K562 (cell line): ENCODE data around the gene ANKLE2. TPM values are rescaled to one million over a fixed set of nuclear protein-coding genes. Genes with fewer than 3 reads are reported as not detected.
A peak's percentile ranks its signal among the peaks of the same experiment; 100 is the strongest.

ENCODE experiments used
- ATAC-seq: fragments of 200-7000 bp; cut with Tn5 transposase; 3 replicates; pipeline ENCODE4 v1.9.1; 2020; ENCODE audit warnings: moderate library complexity
- BruUV-seq: library from RNA; stranded (reverse); fragments of 400-500 nt; replicated peaks from 2 replicates; lab custom pipeline; 2021; lab: Mats Ljungman, UMichigan
- CTCF ChIA-PET: fragments of 300-600 bp; formaldehyde crosslinking; extraction: SDS; loops from one replicate; lab custom pipeline; 2021; ENCODE audit warnings: low intra/inter-chr PET ratio; lab: Yijun Ruan, JAX
- POLR2A ChIA-PET: fragments of 300-600, 350-650 bp; sonication (Branson Sonifier 250); formaldehyde crosslinking; extraction: SDS; loops from one replicate; lab custom pipeline; 2021; ENCODE audit warnings: antibody characterized with exemption, inconsistent platforms; lab: Yijun Ruan, JAX
- DNase-seq, 4 experiments: peaks; one replicate each; pipeline versions ENCODE4 v3.0.0 to v3.0.0-alpha.2; 2011 to 2018; ENCODE audit warnings: low spot score in 3 of 4, mixed read lengths in 3 of 4; ENCODE audit errors: extremely low read depth in 1 of 4
- FAIRE-seq: peaks from 2 replicates; lab custom pipeline; 2011; peaks lifted over from hg19 to GRCh38; lab: Jason Lieb, UNC
- H2AFZ ChIP-seq: 2 replicates; pipeline ENCODE4 v1.6.0; 2011; ENCODE audit warnings: low read depth, low read length, control low read depth, inconsistent platforms
- H3K27ac ChIP-seq: fragments of 200-600 bp; 3 replicates; pipeline ENCODE4 v1.8.0; 2011; ENCODE audit warnings: low read depth, mild to moderate bottlenecking, control low read depth, inconsistent platforms, low read length, moderate library complexity, mixed read lengths; ENCODE audit errors: extremely low read depth
- H3K27me3 ChIP-seq, 2 experiments: fragments of 300-600 bp in 1 of 2; 2 replicates in 1 of 2; 3 replicates in 1 of 2; pipeline versions ENCODE4 v1.6.0 to v1.8.0; 2011; ENCODE audit warnings: inconsistent platforms in 2 of 2, low read length in 2 of 2, mild to moderate bottlenecking in 1 of 2, mixed read lengths in 1 of 2, moderate library complexity in 1 of 2; ENCODE audit not compliant: control insufficient read depth in 2 of 2, insufficient read depth in 2 of 2
- H3K36me3 ChIP-seq: fragments of 300-600 bp; 3 replicates; pipeline ENCODE4 v1.8.0; 2011; ENCODE audit warnings: mild to moderate bottlenecking, low read length, inconsistent platforms; ENCODE audit not compliant: control insufficient read depth, insufficient read depth
- H3K4me1 ChIP-seq, 2 experiments: fragments of 200-600 bp in 1 of 2; replicated peaks in 1 of 2; 2 replicates in 1 of 2; 3 replicates in 1 of 2; pipeline versions ENCODE4 v1.5.1 to v1.8.0; 2011; ENCODE audit warnings: inconsistent platforms in 2 of 2, low read length in 2 of 2, mild to moderate bottlenecking in 1 of 2, mixed read lengths in 1 of 2, moderate library complexity in 1 of 2; ENCODE audit not compliant: control insufficient read depth in 2 of 2, insufficient read depth in 2 of 2
- H3K4me2 ChIP-seq: 2 replicates; pipeline ENCODE4 v1.6.1; 2011; ENCODE audit warnings: low read length, control low read depth, inconsistent platforms, mixed read lengths; ENCODE audit not compliant: insufficient read depth
- H3K4me3 ChIP-seq: fragments of 200-600 bp; sonication (generic), shearing (Covaris generic); 2 replicates; pipeline ENCODE4 v1.5.1; 2016; ENCODE audit warnings: control low read depth, inconsistent platforms
- H3K79me2 ChIP-seq: fragments of 200-600 bp; 3 replicates; pipeline ENCODE4 v1.8.0; 2011; ENCODE audit warnings: low read length, inconsistent platforms; ENCODE audit not compliant: control insufficient read depth, insufficient read depth
- H3K9ac ChIP-seq, 2 experiments: 2 replicates each; pipeline versions ENCODE4 v1.6.0 to v1.6.1; 2011; ENCODE audit warnings: low read depth in 2 of 2, low read length in 2 of 2, control low read depth in 1 of 2, inconsistent platforms in 1 of 2, mild to moderate bottlenecking in 1 of 2, mixed read lengths in 1 of 2; ENCODE audit not compliant: insufficient read depth in 1 of 2
- H3K9me1 ChIP-seq: one replicate; pipeline ENCODE4 v1.6.0; 2011; ENCODE audit warnings: inconsistent platforms, mild to moderate bottlenecking, low read length, moderate library complexity; ENCODE audit not compliant: control insufficient read depth, insufficient read depth
- H3K9me3 ChIP-seq: replicated peaks from 2 replicates; pipeline ENCODE4 v1.5.1; 2011; ENCODE audit warnings: low read depth, low read length, inconsistent platforms; ENCODE audit not compliant: control insufficient read depth, insufficient read depth
- H4K20me1 ChIP-seq: replicated peaks from 2 replicates; pipeline ENCODE4 v1.6.1; 2011; ENCODE audit warnings: low read length, inconsistent platforms, mixed read lengths; ENCODE audit not compliant: control insufficient read depth, insufficient read depth
- ARNT ChIP-seq, 2 experiments: fragments of 450-650 bp; IDR thresholded peaks; 2 replicates each; pipeline ENCODE4 v1.6.1; 2016; ENCODE audit warnings: mild to moderate bottlenecking in 1 of 2
- CHCHD3 ChIP-seq: fragments of 250-450 bp; sonication (Bioruptor Pico); IDR thresholded peaks from 2 replicates; pipeline ENCODE4 v2.1.2; 2022; ENCODE audit warnings: mild to moderate bottlenecking
- CHD1 ChIP-seq: fragments of 200-600 bp; sonication (generic); IDR thresholded peaks from one replicate; pipeline ENCODE4 v1.6.1; 2012; ENCODE audit warnings: mild to moderate bottlenecking, moderate library complexity, low read length, inconsistent platforms
- EGR1 ChIP-seq: fragments of 450-650 bp; conservative IDR thresholded peaks from 2 replicates; pipeline ENCODE4 v1.6.1; 2017; ENCODE audit warnings: mild to moderate bottlenecking
- MAFG ChIP-seq: fragments of 450-650 bp; conservative IDR thresholded peaks from 2 replicates; pipeline ENCODE4 v1.6.1; 2016; ENCODE audit warnings: missing genetic modification characterization, missing compliant biosample characterization
- MYC ChIP-seq, 2 experiments: fragments of 250-450 bp in 1 of 2; sonication (Bioruptor Pico) in 1 of 2; IDR thresholded peaks; 2 replicates each; pipeline versions ENCODE4 v1.5.1 to v1.6.1; 2012 to 2021; ENCODE audit warnings: low read depth in 2 of 2, borderline replicate concordance in 1 of 2, improper control_type of control experiment in 1 of 2, low read length in 1 of 2, mild to moderate bottlenecking in 1 of 2, moderate library complexity in 1 of 2
- NONO ChIP-seq, 2 experiments: fragments of 200-400 bp in 1 of 2; fragments of 450-650 bp in 1 of 2; formaldehyde crosslinking in 1 of 2; IDR thresholded peaks; 2 replicates each; pipeline ENCODE4 v1.6.1; 2017; ENCODE audit warnings: low read depth in 2 of 2, mild to moderate bottlenecking in 2 of 2, moderate library complexity in 2 of 2, low read length in 1 of 2
- RBM25 ChIP-seq: fragments of 200-400 bp; formaldehyde crosslinking; IDR thresholded peaks from 2 replicates; pipeline ENCODE4 v1.6.1; 2018; ENCODE audit warnings: low read length, low read depth, moderate library complexity; ENCODE audit not compliant: severe bottlenecking
- ZC3H4 ChIP-seq: sonication (generic); formaldehyde crosslinking; IDR thresholded peaks from 2 replicates; pipeline ENCODE4 v1.9.0; 2021; ENCODE audit warnings: missing genetic modification reagents, borderline replicate concordance
- ZKSCAN1 ChIP-seq: fragments of 150-350 bp; IDR thresholded peaks from 2 replicates; pipeline ENCODE4 v1.6.1; 2016; ENCODE audit warnings: low read depth, low read length
- ZNF507 ChIP-seq: conservative IDR thresholded peaks from 2 replicates; pipeline ENCODE4 v1.6.1; 2017; ENCODE audit warnings: missing genetic modification characterization, missing compliant biosample characterization
- WGBS: fragments of 100-300 bp; shearing (Covaris generic); methylation state at CpG from one replicate; pipeline ENCODE4 v1.1.6; 2016; ENCODE audit warnings: low coverage, mixed read lengths; ENCODE audit not compliant: insufficient coverage; ENCODE audit errors: missing lambda C conversion rate; 5-methylcytosine and 5-hydroxymethylcytosine counted together
- in situ Hi-C: fragments of 300-500 bp; cut with MboI; formaldehyde crosslinking; loops from 4 replicates; pipeline ENCODE4 v1.15.0; 2018; ENCODE audit warnings: inconsistent platforms, mixed read lengths
- intact Hi-C: fragments of 100-400 bp; cut with micrococcal nuclease; formaldehyde crosslinking; loops from 2 replicates; pipeline ENCODE4 v1.14.2; 2022
- polyA plus RNA-seq, 8 experiments: library from polyadenylated mRNA; depleted of rRNA in 4 of 8; stranded (reverse) in 5 of 8; unstranded in 3 of 8; fragments of >200 nt; fragmentation: Nextera tagmentation in 2 of 8; fragmentation: Illumina TruSeq in 1 of 8; extraction: Ambion mirVana in 2 of 8; extraction: Trizol in 1 of 8; gene quantifications; 2 replicates each; pipeline versions ENCODE4 v1.2.1 to v1.2.3, GENCODE V29; 2011 to 2014; ENCODE audit warnings: inconsistent platforms in 1 of 8, missing spikeins in 1 of 8
- total RNA-seq, 7 experiments: library from RNA; depleted of rRNA in 6 of 7; stranded (reverse); fragments of >200 nt in 6 of 7; fragmentation: Illumina TruSeq in 2 of 7; extraction: Trizol in 2 of 7; gene quantifications; 2 replicates each; pipeline versions ENCODE4 v1.2.1 to v1.2.3, GENCODE V29; 2011 to 2021; ENCODE audit warnings: low replicate concordance in 1 of 7
- TF ChIP-seq, protein P1 (sequence below), 3 experiments: fragments of 200-800 bp in 1 of 3; sonication (Bioruptor generic) in 1 of 3; sonication (generic) in 1 of 3; formaldehyde crosslinking in 1 of 3; IDR thresholded peaks; 2 replicates each; pipeline versions ENCODE4 v1.6.1 to v1.8.0; 2016 to 2022; ENCODE audit warnings: mild to moderate bottlenecking in 2 of 3, missing compliant biosample characterization in 2 of 3, missing genetic modification characterization in 2 of 3, missing genetic modification reagents in 1 of 3
- TF ChIP-seq, protein P2 (sequence below): sonication (generic); formaldehyde crosslinking; IDR thresholded peaks from 2 replicates; pipeline ENCODE4 v1.5.0; 2020; ENCODE audit warnings: missing genetic modification reagents
- TF ChIP-seq, protein P3 (sequence below): fragments of 450-650 bp; IDR thresholded peaks from one replicate; pipeline ENCODE4 v1.6.1; 2018; ENCODE audit warnings: mild to moderate bottlenecking, moderate library complexity; ENCODE audit not compliant: partially characterized antibody
- TF ChIP-seq, protein P4 (sequence below): fragments of 450-650 bp; IDR thresholded peaks from 2 replicates; pipeline ENCODE4 v1.6.1; 2016

Gene ANKLE2
- total and polyA plus RNA-seq, 9 of the 15 experiments (the other 6 are each of a cell fraction or from before 2014, with no cell fraction given) = 3.2 to 57.7 (median 45.6) TPM

DNA sequence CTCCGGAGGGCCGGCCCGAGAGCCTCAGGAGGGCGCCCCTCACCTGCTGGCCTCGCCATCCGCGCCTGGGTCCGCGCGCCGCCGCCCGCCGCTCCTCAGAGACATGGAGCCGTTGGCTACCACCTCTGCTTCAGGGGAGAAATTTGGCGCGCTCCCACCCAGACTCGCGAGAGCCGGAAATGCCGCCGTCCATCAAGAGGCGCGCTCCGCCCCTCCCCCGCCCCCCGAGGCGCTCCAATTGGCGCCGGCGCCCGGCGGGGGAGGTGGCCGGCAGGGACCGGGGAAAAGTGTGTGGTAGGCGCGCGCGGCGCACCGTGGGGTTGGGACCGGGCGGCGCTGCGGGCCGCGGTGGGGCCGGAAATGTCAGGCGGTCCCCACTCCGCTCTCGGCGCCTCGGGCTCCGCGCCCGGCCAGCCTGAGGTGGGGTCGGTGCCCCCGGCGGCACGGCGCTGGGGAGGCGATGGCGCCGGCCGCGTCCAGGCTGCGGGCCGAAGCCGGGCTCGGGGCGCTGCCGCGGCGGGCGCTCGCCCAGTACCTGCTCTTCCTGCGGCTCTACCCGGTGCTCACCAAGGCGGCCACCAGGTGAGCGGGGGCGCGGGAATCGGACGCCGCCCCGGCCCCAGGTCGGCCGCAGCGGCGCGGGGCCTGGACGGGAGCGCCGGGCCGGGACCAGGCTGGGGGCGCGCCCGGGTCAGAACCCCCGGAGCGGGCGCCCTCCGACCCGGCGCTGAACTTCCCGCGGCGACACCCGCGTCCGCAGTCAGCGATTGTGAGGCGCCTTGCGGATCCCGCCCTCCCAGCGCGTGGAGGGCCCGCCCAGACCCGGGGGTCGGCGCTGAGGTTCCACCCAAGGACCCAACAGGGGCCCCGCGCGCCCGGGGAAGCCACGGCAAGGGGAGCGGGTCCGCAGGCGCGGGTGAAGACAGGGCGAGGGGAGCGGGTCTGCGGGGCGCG, 74.1 kb downstream of the ANKLE2 start, which contains the start of the genes POLE and PXMP2:
Gene POLE (minus strand): TSS at position 132 of the 954 bp plus-strand sequence. CDS start 27 bp downstream, at position 105.
Gene PXMP2 (plus strand): TSS at position 377 of the 954 bp plus-strand sequence. CDS start 84 bp downstream, at position 461.
- in situ Hi-C loops = no loop called here
- POLR2A ChIA-PET = no interaction called here
- Histone ChIP-seq H3K9me1 (peaks cover 6% of the 10 kb centered on the region), H3K27ac (peak within 1 kb of the TSS; percentile 96), H3K4me2 (peak within 1 kb of the TSS; percentile 94), H4K20me1 (peaks cover 7% of the 10 kb centered on the region), H3K9ac (peak within 1 kb of the TSS; percentile 88 to 98), H3K9me3 (peaks cover 11% of the 10 kb centered on the region; the same call in 1 of the 2 replicates), H3K27me3 (no peaks in the 10 kb centered on the region), H3K79me2 (peaks cover 59% of the 10 kb centered on the region), H2AFZ (peak within 1 kb of the TSS; percentile 63; the same call in 1 of the 2 replicates), H3K36me3 (peaks cover 46% of the 10 kb centered on the region), H3K4me3 (peak within 1 kb of the TSS; percentile 92), H3K4me1 (peaks cover 14 to 29% of the 10 kb centered on the region in 2 experiments; a peak in 4 of 5 replicates)
- no TSS peak for BruUV-seq
- 0% methylated on average over 33 of the region's 134 CpGs for WGBS
- intact Hi-C loops = no loop called here
- CTCF ChIA-PET = no interaction called here
- ATAC-seq (peak; percentile 93), DNase-seq (peak; percentile 87 to 98 (median 94)), FAIRE-seq (peak; percentile 58)
- TF ChIP-seq MYC (IDR thresholded peaks at IDR 0.05; ENCODE audit: low read depth, low read length) (peak; percentile 81), MYC (CRISPR knock-in tag; IDR thresholded peaks at IDR 0.05; ENCODE audit: borderline replicate concordance, low read depth) (no peak), CHD1 (no peak), ZKSCAN1 (peak; percentile 76; the same call in 1 of the 2 replicates), RBM25 (peak; percentile 99), EGR1 (peak; percentile 82), ARNT (IDR thresholded peaks at IDR 0.05) (no peak), ZC3H4 (CRISPR knock-in tag) (no peak), ZNF507 (tag) (no peak), CHCHD3 (no peak), MAFG (tag) (no peak), NONO (IDR thresholded peaks at IDR 0.05; ENCODE audit: low read depth in 2 of 2, low read length in 1 of 2) (peak; percentile 62 to 80)
- TF ChIP-seq, protein P1, sequence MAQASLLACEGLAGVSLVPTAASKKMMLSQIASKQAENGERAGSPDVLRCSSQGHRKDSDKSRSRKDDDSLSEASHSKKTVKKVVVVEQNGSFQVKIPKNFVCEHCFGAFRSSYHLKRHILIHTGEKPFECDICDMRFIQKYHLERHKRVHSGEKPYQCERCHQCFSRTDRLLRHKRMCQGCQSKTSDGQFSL (CRISPR knock-in tag; IDR thresholded peaks at IDR 0.05) = peak; percentile 46; the same call in 1 of the 2 replicates
- TF ChIP-seq, protein P1 (tag; IDR thresholded peaks at IDR 0.05) = no peak
- TF ChIP-seq, protein P2, sequence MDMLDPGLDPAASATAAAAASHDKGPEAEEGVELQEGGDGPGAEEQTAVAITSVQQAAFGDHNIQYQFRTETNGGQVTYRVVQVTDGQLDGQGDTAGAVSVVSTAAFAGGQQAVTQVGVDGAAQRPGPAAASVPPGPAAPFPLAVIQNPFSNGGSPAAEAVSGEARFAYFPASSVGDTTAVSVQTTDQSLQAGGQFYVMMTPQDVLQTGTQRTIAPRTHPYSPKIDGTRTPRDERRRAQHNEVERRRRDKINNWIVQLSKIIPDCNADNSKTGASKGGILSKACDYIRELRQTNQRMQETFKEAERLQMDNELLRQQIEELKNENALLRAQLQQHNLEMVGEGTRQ (CRISPR knock-in tag) = no peak
- TF ChIP-seq, protein P3, sequence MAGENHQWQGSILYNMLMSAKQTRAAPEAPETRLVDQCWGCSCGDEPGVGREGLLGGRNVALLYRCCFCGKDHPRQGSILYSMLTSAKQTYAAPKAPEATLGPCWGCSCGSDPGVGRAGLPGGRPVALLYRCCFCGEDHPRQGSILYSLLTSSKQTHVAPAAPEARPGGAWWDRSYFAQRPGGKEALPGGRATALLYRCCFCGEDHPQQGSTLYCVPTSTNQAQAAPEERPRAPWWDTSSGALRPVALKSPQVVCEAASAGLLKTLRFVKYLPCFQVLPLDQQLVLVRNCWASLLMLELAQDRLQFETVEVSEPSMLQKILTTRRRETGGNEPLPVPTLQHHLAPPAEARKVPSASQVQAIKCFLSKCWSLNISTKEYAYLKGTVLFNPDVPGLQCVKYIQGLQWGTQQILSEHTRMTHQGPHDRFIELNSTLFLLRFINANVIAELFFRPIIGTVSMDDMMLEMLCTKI = no peak
- TF ChIP-seq, protein P4, sequence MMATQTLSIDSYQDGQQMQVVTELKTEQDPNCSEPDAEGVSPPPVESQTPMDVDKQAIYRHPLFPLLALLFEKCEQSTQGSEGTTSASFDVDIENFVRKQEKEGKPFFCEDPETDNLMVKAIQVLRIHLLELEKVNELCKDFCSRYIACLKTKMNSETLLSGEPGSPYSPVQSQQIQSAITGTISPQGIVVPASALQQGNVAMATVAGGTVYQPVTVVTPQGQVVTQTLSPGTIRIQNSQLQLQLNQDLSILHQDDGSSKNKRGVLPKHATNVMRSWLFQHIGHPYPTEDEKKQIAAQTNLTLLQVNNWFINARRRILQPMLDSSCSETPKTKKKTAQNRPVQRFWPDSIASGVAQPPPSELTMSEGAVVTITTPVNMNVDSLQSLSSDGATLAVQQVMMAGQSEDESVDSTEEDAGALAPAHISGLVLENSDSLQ = peak; percentile 96
